Measurements from ENCODE around the gene EFR3B.

Gene EFR3B

GRCh38 chr2:25035537-25036220 lies 6.2 kb upstream of the EFR3B start:
- H3K36me3 ChIP-seq (ENCODE audit: control insufficient read depth, low read length) = no peaks in the 10 kb centered on the region
- no peak overlapping the region for H3K4me3 ChIP-seq (ENCODE audit: low read length)
- H3K27ac ChIP-seq (ENCODE audit: low read depth, low read length) = no peak overlapping the region
- no peaks in the 10 kb centered on the region for H3K9me3 ChIP-seq (ENCODE audit: control insufficient read depth, insufficient read depth, low read length)
- TF ChIP-seq CTCF (IDR thresholded peaks at IDR 0.05; ENCODE audit: low read depth, low read length, poor library complexity, severe bottlenecking) = no peak
- no peak for TF ChIP-seq EZH2phosphoT487 (IDR thresholded peaks at IDR 0.05; ENCODE audit: borderline replicate concordance, low read length)
- no peaks in the 10 kb centered on the region for H3K4me1 ChIP-seq (ENCODE audit: control insufficient read depth, low read length)
- H3K27me3 ChIP-seq (ENCODE audit: control insufficient read depth, low read length) = peaks cover 17% of the 10 kb centered on the region
- no peaks in the 10 kb centered on the region for H3F3A ChIP-seq (ENCODE audit: control insufficient read depth, insufficient read depth)
- no peaks in the 10 kb centered on the region for H4K20me1 ChIP-seq (ENCODE audit: control insufficient read depth, insufficient read depth, low read depth, low read length)
- H3K9me2 ChIP-seq (replicated peaks; ENCODE audit: control insufficient read depth, low read length) = no peaks in the 10 kb centered on the region
- H3K79me2 ChIP-seq (ENCODE audit: control insufficient read depth, low read length) = no peaks in the 10 kb centered on the region
- no peak overlapping the region for H3K4me2 ChIP-seq (ENCODE audit: low read length)

- no peak overlapping the region for H3K4me2 ChIP-seq (ENCODE audit: low read length)
- no peaks in the 10 kb centered on the region for H3K9me2 ChIP-seq (replicated peaks; ENCODE audit: control insufficient read depth, low read length)
- no peaks in the 10 kb centered on the region for H3K79me2 ChIP-seq (ENCODE audit: control insufficient read depth, low read length)
- peaks cover 20% of the 10 kb centered on the region for H3K27me3 ChIP-seq (ENCODE audit: control insufficient read depth, low read length)
- H3K9me3 ChIP-seq (ENCODE audit: control insufficient read depth, insufficient read depth, low read length) = no peaks in the 10 kb centered on the region
- no peaks in the 10 kb centered on the region for H3K36me3 ChIP-seq (ENCODE audit: control insufficient read depth, low read length)
- H3K27ac ChIP-seq (ENCODE audit: low read depth, low read length) = no peak overlapping the region
- H3F3A ChIP-seq (ENCODE audit: control insufficient read depth, insufficient read depth) = no peaks in the 10 kb centered on the region
- TF ChIP-seq CTCF (IDR thresholded peaks at IDR 0.05; ENCODE audit: low read depth, low read length, poor library complexity, severe bottlenecking) = no peak
- no peak for TF ChIP-seq EZH2phosphoT487 (IDR thresholded peaks at IDR 0.05; ENCODE audit: borderline replicate concordance, low read length)
- no peak overlapping the region for H3K4me3 ChIP-seq (ENCODE audit: low read length)
- H4K20me1 ChIP-seq (ENCODE audit: control insufficient read depth, insufficient read depth, low read depth, low read length) = no peaks in the 10 kb centered on the region
- peaks cover 2% of the 10 kb centered on the region for H3K4me1 ChIP-seq (ENCODE audit: control insufficient read depth, low read length)
Measured at GRCh38 chr2:25036221-25036559, 5.7 kb upstream of the EFR3B start.

GRCh38 chr2:25039126-25039525 lies 2.8 kb upstream of the EFR3B start:
- no peak overlapping the region for H3K4me3 ChIP-seq (ENCODE audit: low read length)
- no peaks in the 10 kb centered on the region for H3K79me2 ChIP-seq (ENCODE audit: control insufficient read depth, low read length)
- TF ChIP-seq CTCF (IDR thresholded peaks at IDR 0.05; ENCODE audit: low read depth, low read length, poor library complexity, severe bottlenecking) = no peak
- no peaks in the 10 kb centered on the region; the same call in 1 of the 2 replicates for H3F3A ChIP-seq (ENCODE audit: control insufficient read depth, insufficient read depth)
- H3K9me2 ChIP-seq (replicated peaks; ENCODE audit: control insufficient read depth, low read length) = no peaks in the 10 kb centered on the region
- peaks cover 35% of the 10 kb centered on the region for H3K27me3 ChIP-seq (ENCODE audit: control insufficient read depth, low read length)
- no peaks in the 10 kb centered on the region for H3K36me3 ChIP-seq (ENCODE audit: control insufficient read depth, low read length)
- no peak overlapping the region for H3K4me2 ChIP-seq (ENCODE audit: low read length)
- H4K20me1 ChIP-seq (ENCODE audit: control insufficient read depth, insufficient read depth, low read depth, low read length) = no peaks in the 10 kb centered on the region
- no peak overlapping the region for H3K27ac ChIP-seq (ENCODE audit: low read depth, low read length)
- peaks cover 25% of the 10 kb centered on the region for H3K4me1 ChIP-seq (ENCODE audit: control insufficient read depth, low read length)
- no peaks in the 10 kb centered on the region for H3K9me3 ChIP-seq (ENCODE audit: control insufficient read depth, insufficient read depth, low read length)
